Neural progenitor cell (in vitro differentiated cells): ENCODE results near the gene LRP6. TPM values are rescaled to one million over a fixed set of nuclear protein-coding genes. Genes with fewer than 3 reads are reported as not detected.

Experiments
- DNase-seq: peaks from one replicate; pipeline ENCODE4 v3.0.0-alpha.2; 2016; ENCODE audit warnings: low spot score
- H2AFZ ChIP-seq: fragments of 200-600 bp; sonication (generic); replicated peaks from 2 replicates; pipeline ENCODE4 v1.6.1; 2016; ENCODE audit warnings: antibody characterized with exemption
- H3F3A ChIP-seq: fragments of 200-600 bp; sonication (generic); 2 replicates; pipeline ENCODE4 v1.6.1; 2016; ENCODE audit warnings: antibody characterized with exemption, low read depth
- H3K27ac ChIP-seq: fragments of 200-600 bp; sonication (generic); 2 replicates; pipeline ENCODE4 v1.5.1; 2016; ENCODE audit warnings: mild to moderate bottlenecking
- H3K27me3 ChIP-seq: fragments of 200-600 bp; sonication (generic); 2 replicates; pipeline ENCODE4 v1.6.1; 2016; ENCODE audit warnings: mild to moderate bottlenecking, moderate library complexity
- H3K36me3 ChIP-seq: fragments of 200-600 bp; sonication (generic); 2 replicates; pipeline ENCODE4 v1.5.1; 2016
- H3K4me1 ChIP-seq: fragments of 200-600 bp; sonication (generic); 2 replicates; pipeline ENCODE4 v1.6.1; 2016; ENCODE audit warnings: mixed run types
- H3K4me2 ChIP-seq: fragments of 200-600 bp; sonication (generic); 2 replicates; pipeline ENCODE4 v1.6.1; 2016
- H3K4me3 ChIP-seq: fragments of 200-600 bp; sonication (generic); 2 replicates; pipeline ENCODE4 v1.5.1; 2016
- H3K79me2 ChIP-seq: fragments of 200-600 bp; sonication (generic); 2 replicates; pipeline ENCODE4 v1.6.1; 2016; ENCODE audit warnings: low read depth
- H3K9ac ChIP-seq: fragments of 200-600 bp; sonication (generic); 2 replicates; pipeline ENCODE4 v1.6.1; 2016
- H3K9me3 ChIP-seq: fragments of 200-600 bp; sonication (generic); 2 replicates; pipeline ENCODE4 v1.5.1; 2016; ENCODE audit warnings: low read depth
- H4K20me1 ChIP-seq: fragments of 200-600 bp; sonication (generic); 2 replicates; pipeline ENCODE4 v1.6.1; 2016; ENCODE audit warnings: low read depth
- H3K27ac Mint-ChIP-seq: 3 replicates; pipeline ENCODE4 v1.8.0; 2021; ENCODE audit warnings: mixed read lengths
- H3K27me3 Mint-ChIP-seq: 2 replicates; pipeline ENCODE4 v1.8.0; 2022; ENCODE audit warnings: low read depth, mild to moderate bottlenecking, inconsistent platforms, moderate library complexity, mixed read lengths; ENCODE audit not compliant: insufficient read depth
- H3K36me3 Mint-ChIP-seq: 3 replicates; pipeline ENCODE4 v1.8.0; 2021; ENCODE audit warnings: mixed read lengths
- H3K4me1 Mint-ChIP-seq: 3 replicates; pipeline ENCODE4 v1.8.0; 2021; ENCODE audit warnings: mixed read lengths
- H3K4me3 Mint-ChIP-seq: 3 replicates; pipeline ENCODE4 v1.8.0; 2021; ENCODE audit warnings: mild to moderate bottlenecking, moderate library complexity, mixed read lengths
- H3K9me3 Mint-ChIP-seq: 3 replicates; pipeline ENCODE4 v1.8.0; 2020; ENCODE audit warnings: mixed read lengths
- CTCF ChIP-seq: fragments of 200-600 bp; sonication (generic); IDR thresholded peaks from 2 replicates; pipeline ENCODE4 v1.5.1; 2017; ENCODE audit warnings: antibody characterized with exemption, mild to moderate bottlenecking
- EZH2 ChIP-seq: fragments of 200-600 bp; sonication (generic); IDR thresholded peaks from 2 replicates; pipeline ENCODE4 v1.6.1; 2017; ENCODE audit warnings: antibody characterized with exemption, mild to moderate bottlenecking, moderate library complexity
- EZH2phosphoT487 ChIP-seq: fragments of 200-600 bp; sonication (generic); IDR thresholded peaks from 2 replicates; pipeline ENCODE4 v1.6.1; 2017; ENCODE audit warnings: antibody characterized with exemption
- total RNA-seq: library from RNA; depleted of rRNA; stranded (reverse); fragments of >200 nt; gene quantifications from 2 replicates; pipeline ENCODE4 v1.2.3, GENCODE V29; 2015; ENCODE audit warnings: low replicate concordance

LRP6 gene
- total RNA-seq, 1 donor from 2014 or later = 68.0 TPM

GRCh38 chr12:12086973-12087692 lies 179.7 kb downstream of the LRP6 start:
- H3K4me3 Mint-ChIP-seq = no peak overlapping the region

GRCh38 chr12:12086362-12086761 lies 180.5 kb downstream of the LRP6 start:
- Mint-ChIP-seq H3K27ac (peak overlapping the region; percentile 46), H3K4me3 (no peak overlapping the region), H3K36me3 (no peaks in the 10 kb centered on the region), H3K4me1 (peaks cover 19% of the 10 kb centered on the region), H3K9me3 (no peaks in the 10 kb centered on the region), H3K27me3 (peaks cover 5% of the 10 kb centered on the region)
- no peaks in the 10 kb centered on the region for H3K9me3 ChIP-seq
- peaks cover 14% of the 10 kb centered on the region for H3K4me1 ChIP-seq
- H3K4me2 ChIP-seq = peak overlapping the region; percentile 65
- no peak for DNase-seq
- H2AFZ ChIP-seq = no peak overlapping the region
- H4K20me1 ChIP-seq = peaks cover 5% of the 10 kb centered on the region
- H3K79me2 ChIP-seq = no peaks in the 10 kb centered on the region
- H3K27ac ChIP-seq = no peak overlapping the region
- no peak overlapping the region for H3K9ac ChIP-seq
- no peaks in the 10 kb centered on the region for H3K36me3 ChIP-seq
- TF ChIP-seq EZH2phosphoT487 (no peak), CTCF (no peak), EZH2 (no peak)
- H3K4me3 ChIP-seq = no peak overlapping the region
- peaks cover 19% of the 10 kb centered on the region for H3F3A ChIP-seq
- no peaks in the 10 kb centered on the region for H3K27me3 ChIP-seq

More at GRCh38 chr12:12086973-12087692, 179.7 kb downstream of the LRP6 start:
- peak; percentile 33 for DNase-seq
- peak overlapping the region; percentile 44 for H3K27ac Mint-ChIP-seq
- H3K9ac ChIP-seq = no peak overlapping the region
- no peak overlapping the region for H3K27ac ChIP-seq
- no peak overlapping the region for H2AFZ ChIP-seq
- H3K9me3 Mint-ChIP-seq = no peaks in the 10 kb centered on the region
- H3K4me1 Mint-ChIP-seq = peaks cover 19% of the 10 kb centered on the region
- H4K20me1 ChIP-seq = peaks cover 5% of the 10 kb centered on the region
- H3K36me3 Mint-ChIP-seq = no peaks in the 10 kb centered on the region
- H3K79me2 ChIP-seq = no peaks in the 10 kb centered on the region
- peak overlapping the region; percentile 65 for H3K4me2 ChIP-seq
- H3K27me3 Mint-ChIP-seq = peaks cover 7% of the 10 kb centered on the region
- H3K27me3 ChIP-seq = no peaks in the 10 kb centered on the region
- peaks cover 14% of the 10 kb centered on the region for H3K4me1 ChIP-seq
- H3K9me3 ChIP-seq = no peaks in the 10 kb centered on the region
- no peak for TF ChIP-seq CTCF
- no peak for TF ChIP-seq EZH2
- TF ChIP-seq EZH2phosphoT487 = no peak
- no peak overlapping the region for H3K4me3 ChIP-seq
- peaks cover 13% of the 10 kb centered on the region for H3F3A ChIP-seq
- H3K36me3 ChIP-seq = no peaks in the 10 kb centered on the region

- no peak overlapping the region for H3K27ac Mint-ChIP-seq
- H3K79me2 ChIP-seq = no peaks in the 10 kb centered on the region
- peaks cover 5% of the 10 kb centered on the region for H3K27me3 Mint-ChIP-seq
These were observed 183.2 kb downstream of the LRP6 start for GRCh38 chr12:12083688-12084087.

More at GRCh38 chr12:12083688-12084087, 183.2 kb downstream of the LRP6 start:
- Histone ChIP-seq H3K9me3 (no peaks in the 10 kb centered on the region), H4K20me1 (peaks cover 5% of the 10 kb centered on the region), H3K9ac (no peak overlapping the region), H2AFZ (no peak overlapping the region), H3K27me3 (no peaks in the 10 kb centered on the region), H3K4me2 (no peak overlapping the region), H3K4me1 (peaks cover 14% of the 10 kb centered on the region), H3K36me3 (no peaks in the 10 kb centered on the region), H3F3A (peaks cover 19% of the 10 kb centered on the region), H3K27ac (no peak overlapping the region), H3K4me3 (no peak overlapping the region)
- H3K36me3 Mint-ChIP-seq = no peaks in the 10 kb centered on the region
- TF ChIP-seq EZH2phosphoT487 = no peak
- no peak for TF ChIP-seq CTCF
- TF ChIP-seq EZH2 = no peak
- no peak for DNase-seq
- no peaks in the 10 kb centered on the region for H3K9me3 Mint-ChIP-seq
- H3K4me1 Mint-ChIP-seq = peaks cover 19% of the 10 kb centered on the region
- no peak overlapping the region for H3K4me3 Mint-ChIP-seq
